OCI-LY7 (cell line): ENCODE data around the gene ADORA2A. TPM values are rescaled to one million over a fixed set of nuclear protein-coding genes. Genes with fewer than 3 reads are reported as not detected.

Source experiments
- BruUV-seq: library from RNA; stranded (reverse); fragments of 400-500 nt; replicated peaks from 2 replicates; lab custom pipeline; 2021; lab: Mats Ljungman, UMichigan
- CTCF ChIA-PET: fragments of 300-600 bp; sonication (Branson Sonifier 250); formaldehyde crosslinking; loops from one replicate; lab custom pipeline; 2022; ENCODE audit warnings: antibody characterized with exemption; ENCODE audit not compliant: unreplicated experiment; lab: Charles Lee
- POLR2A ChIA-PET: fragments of 300-600 bp; sonication (Branson Sonifier 250); formaldehyde crosslinking; loops from one replicate; lab custom pipeline; 2022; ENCODE audit warnings: antibody characterized with exemption; lab: Charles Lee
- DNase-seq: peaks from one replicate; pipeline ENCODE4 v3.0.0-alpha.2; 2015; ENCODE audit warnings: low spot score
- H2AFZ ChIP-seq: fragments of 200-600 bp; sonication (generic), shearing (Covaris generic); 2 replicates; pipeline ENCODE4 v1.6.1; 2014; ENCODE audit warnings: mild to moderate bottlenecking, antibody characterized with exemption, low read length, moderate library complexity
- H3K27ac ChIP-seq: fragments of 200-600 bp; sonication (generic); 2 replicates; pipeline ENCODE4 v1.5.1; 2014; ENCODE audit warnings: mixed run types, low read depth, mild to moderate bottlenecking, moderate library complexity, low read length, inconsistent platforms; ENCODE audit not compliant: poor library complexity, severe bottlenecking
- H3K36me3 ChIP-seq: fragments of 200-600 bp; sonication (generic); 2 replicates; pipeline ENCODE4 v1.6.1; 2014; ENCODE audit warnings: mild to moderate bottlenecking, antibody characterized with exemption, low read length, moderate library complexity, mixed read lengths; ENCODE audit not compliant: insufficient read depth
- H3K4me1 ChIP-seq: fragments of 200-600 bp; sonication (generic); 2 replicates; pipeline ENCODE4 v1.5.1; 2014; ENCODE audit warnings: mild to moderate bottlenecking, low read length; ENCODE audit not compliant: insufficient read depth, poor library complexity, severe bottlenecking
- H3K4me2 ChIP-seq: fragments of 200-600 bp; sonication (generic); 2 replicates; pipeline ENCODE4 v1.6.1; 2014; ENCODE audit warnings: mild to moderate bottlenecking, low read length
- H3K4me3 ChIP-seq: fragments of 200-600 bp; sonication (generic); 2 replicates; pipeline ENCODE4 v1.5.1; 2014; ENCODE audit warnings: mild to moderate bottlenecking, low read depth, low read length; ENCODE audit not compliant: poor library complexity, severe bottlenecking
- H3K79me2 ChIP-seq: fragments of 200-600 bp; sonication (generic); 2 replicates; pipeline ENCODE4 v1.6.1; 2016; ENCODE audit warnings: low read depth, mild to moderate bottlenecking, low read length, moderate library complexity, mixed read lengths; ENCODE audit not compliant: insufficient read depth
- H3K9me2 ChIP-seq: fragments of 200-600 bp; sonication (generic); 2 replicates; pipeline ENCODE4 v1.6.1; 2016; ENCODE audit warnings: mild to moderate bottlenecking, low read length, mixed read lengths; ENCODE audit not compliant: insufficient read depth
- H3K9me3 ChIP-seq: fragments of 200-600 bp; sonication (generic); 2 replicates; pipeline ENCODE4 v1.6.1; 2014; ENCODE audit warnings: mild to moderate bottlenecking, mixed run types, low read length, mixed read lengths
- H4K20me1 ChIP-seq: fragments of 200-600 bp; sonication (generic); 2 replicates; pipeline ENCODE4 v1.6.1; 2014; ENCODE audit warnings: mild to moderate bottlenecking, antibody characterized with exemption, low read length, moderate library complexity, mixed read lengths; ENCODE audit not compliant: insufficient read depth
- CTCF ChIP-seq: fragments of 200-600 bp; sonication (generic); conservative IDR thresholded peaks from 2 replicates; pipeline ENCODE4 v1.5.1; 2014; ENCODE audit warnings: mild to moderate bottlenecking, antibody characterized with exemption, low read length, moderate library complexity, mixed read lengths
- EZH2phosphoT487 ChIP-seq: fragments of 200-600 bp; sonication (generic); IDR thresholded peaks from 2 replicates; pipeline ENCODE4 v1.6.1; 2018; ENCODE audit warnings: low read depth, borderline replicate concordance, mild to moderate bottlenecking, mixed run types, antibody characterized with exemption, low read length, moderate library complexity, mixed read lengths
- intact Hi-C: fragments of 100-400 bp; cut with micrococcal nuclease; formaldehyde crosslinking; loops from one replicate; pipeline ENCODE4 v1.10.0; 2022; ENCODE audit not compliant: unreplicated experiment
- total RNA-seq, 2 experiments: library from RNA; depleted of rRNA in 1 of 2; stranded (reverse); fragments of >200 nt in 1 of 2; shearing (Covaris generic) in 1 of 2; gene quantifications; 2 replicates each; pipeline ENCODE4 v1.2.3, GENCODE V29; 2014 to 2022

Gene ADORA2A
- total RNA-seq, 2 experiments from 2014 or later: 35.0 to 35.7 TPM

GRCh38 chr22:24408630-24409029, 18.8 kb upstream of the ADORA2A start:
- CTCF ChIA-PET: no interaction called here

GRCh38 chr22:24409707-24410106, 17.7 kb upstream of the ADORA2A start:
- Histone ChIP-seq H3K9me3 (no peaks in the 10 kb centered on the region), H3K27ac (no peak overlapping the region), H2AFZ (no peak overlapping the region), H3K79me2 (no peaks in the 10 kb centered on the region), H3K4me1 (no peaks in the 10 kb centered on the region), H3K4me3 (no peak overlapping the region), H3K9me2 (no peaks in the 10 kb centered on the region), H3K36me3 (peaks cover 30% of the 10 kb centered on the region), H4K20me1 (no peaks in the 10 kb centered on the region), H3K4me2 (no peak overlapping the region)
- no TSS peak for BruUV-seq
- POLR2A ChIA-PET: no interaction called here
- TF ChIP-seq CTCF (no peak), EZH2phosphoT487 (no peak)
- CTCF ChIA-PET: no interaction called here
- intact Hi-C loops: no loop called here
- no peak for DNase-seq

More at GRCh38 chr22:24408630-24409029, 18.8 kb upstream of the ADORA2A start:
- H3K9me2 ChIP-seq: no peaks in the 10 kb centered on the region
- no peak overlapping the region for H3K4me3 ChIP-seq
- H3K27ac ChIP-seq: no peak overlapping the region
- H4K20me1 ChIP-seq: no peaks in the 10 kb centered on the region
- no peaks in the 10 kb centered on the region for H3K79me2 ChIP-seq
- no peaks in the 10 kb centered on the region for H3K9me3 ChIP-seq
- H2AFZ ChIP-seq: no peak overlapping the region
- H3K36me3 ChIP-seq: peaks cover 33% of the 10 kb centered on the region
- intact Hi-C loops: no loop called here
- TF ChIP-seq CTCF (no peak), EZH2phosphoT487 (no peak)
- POLR2A ChIA-PET: interaction anchor here (0.6 kb wide), 1 partner anchor 326 kb away, joined by 7 read pairs; no protein-coding TSS in a partner anchor
- no peak overlapping the region for H3K4me2 ChIP-seq
- H3K4me1 ChIP-seq: no peaks in the 10 kb centered on the region
- BruUV-seq: no TSS peak
- no peak for DNase-seq

GRCh38 chr22:24410110-24410856, 17.1 kb upstream of the ADORA2A start:
- no peak for DNase-seq

More at GRCh38 chr22:24410110-24410856, 17.1 kb upstream of the ADORA2A start:
- POLR2A ChIA-PET: no interaction called here
- H3K9me2 ChIP-seq: no peaks in the 10 kb centered on the region
- BruUV-seq: no TSS peak
- TF ChIP-seq CTCF (no peak), EZH2phosphoT487 (no peak)
- intact Hi-C loops: no loop called here
- H2AFZ ChIP-seq: no peak overlapping the region
- H4K20me1 ChIP-seq: no peaks in the 10 kb centered on the region
- no peak overlapping the region for H3K27ac ChIP-seq
- CTCF ChIA-PET: no interaction called here
- no peaks in the 10 kb centered on the region for H3K79me2 ChIP-seq
- H3K36me3 ChIP-seq: peaks cover 30% of the 10 kb centered on the region
- H3K4me3 ChIP-seq: no peak overlapping the region
- no peak overlapping the region for H3K4me2 ChIP-seq
- no peaks in the 10 kb centered on the region for H3K9me3 ChIP-seq
- H3K4me1 ChIP-seq: no peaks in the 10 kb centered on the region
